GM19025 (cell line): ENCODE data around the gene KHDRBS2.

Experiments
- ATAC-seq: cut with Tn5 transposase; IDR thresholded peaks from one replicate; pipeline ENCODE4 v1.9.1; 2021; ENCODE audit warnings: mild to moderate bottlenecking, low read depth, moderate library complexity; ENCODE audit not compliant: unreplicated experiment

Gene KHDRBS2

DNA sequence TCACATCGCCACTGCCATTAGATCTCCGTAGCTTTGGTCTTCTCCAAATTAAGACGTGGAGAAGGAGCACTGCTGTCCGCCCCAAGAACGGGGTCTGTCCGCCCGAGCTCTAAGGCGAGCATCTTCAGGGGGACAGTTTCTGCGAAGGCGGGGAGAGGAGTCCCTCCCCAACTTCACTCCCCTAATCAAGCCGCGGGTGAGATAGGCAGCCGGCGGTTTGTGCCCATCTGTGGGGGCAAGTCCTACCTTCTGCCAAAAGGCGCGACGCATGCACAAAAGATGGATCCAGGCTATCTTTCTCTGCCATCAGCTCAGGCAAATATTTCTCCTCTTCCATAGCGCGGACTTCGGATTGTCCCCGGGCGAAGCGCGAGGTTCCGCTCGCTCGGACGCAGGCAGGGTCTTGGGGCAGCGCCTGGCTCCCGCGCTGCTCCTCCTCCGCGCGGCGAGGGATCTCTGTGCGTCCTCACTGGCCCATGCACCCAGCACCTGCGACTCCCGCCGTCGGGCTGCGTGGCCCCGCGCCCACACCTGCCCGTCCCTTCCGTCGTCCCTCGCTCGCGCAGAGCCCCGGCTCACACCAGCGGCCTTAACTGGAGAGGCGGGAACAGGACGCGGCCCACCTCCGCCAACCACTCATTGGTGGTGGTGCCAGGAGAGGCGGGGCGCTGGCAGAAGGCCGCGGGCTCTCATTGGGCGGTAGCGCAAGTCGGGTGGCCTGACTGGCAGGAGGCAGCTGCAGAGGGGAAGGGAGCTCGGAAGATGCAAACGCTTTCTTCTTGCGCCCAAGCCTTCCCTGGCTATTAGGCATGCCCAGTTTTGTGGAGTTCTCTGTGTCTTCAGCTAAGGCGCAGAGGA, at the start of gene KHDRBS2:
Gene KHDRBS2, minus strand, starts transcription at position 614 of the 858 bp plus-strand sequence.
- peak; percentile 100 for ATAC-seq

DNA sequence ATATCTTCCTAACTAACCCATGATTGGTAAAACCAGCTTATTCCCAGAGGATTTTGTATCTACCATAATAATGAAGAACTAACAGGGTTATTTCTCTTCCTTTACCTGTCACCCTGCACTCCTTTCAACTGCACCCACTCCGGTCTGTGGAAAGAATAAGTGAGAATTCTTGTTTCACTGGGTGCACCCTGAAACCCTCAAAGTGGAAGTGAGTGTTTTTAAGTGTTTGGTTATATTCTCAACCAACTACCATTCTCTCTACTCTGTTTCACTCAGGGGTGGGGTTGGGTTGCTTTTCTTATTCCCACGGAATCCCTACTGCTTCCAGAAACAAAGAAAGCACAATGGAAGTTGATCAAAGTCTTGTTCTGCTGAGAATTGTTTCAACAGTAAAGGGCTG, 42.6 kb upstream of the KHDRBS2 start:
- no peak for ATAC-seq

DNA sequence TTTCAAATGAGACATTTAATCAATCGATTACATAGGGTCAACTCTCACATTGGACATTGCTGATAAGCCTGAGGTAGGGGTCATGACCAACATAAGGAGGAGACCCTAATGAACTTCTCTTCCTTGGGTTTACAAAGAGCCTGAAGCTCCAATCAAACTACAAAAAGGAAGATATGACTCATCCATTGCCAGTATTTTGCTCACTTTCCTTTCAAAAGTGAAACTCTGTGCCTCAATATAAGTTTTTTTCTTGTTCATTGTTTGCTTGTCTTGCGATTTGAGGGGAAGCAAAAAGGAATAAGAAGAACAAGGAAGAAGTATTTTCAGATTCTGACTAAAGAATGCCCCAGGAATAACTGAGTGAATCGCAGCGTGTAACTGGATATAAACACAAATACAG, 38.8 kb upstream of the KHDRBS2 start:
- ATAC-seq: no peak

DNA sequence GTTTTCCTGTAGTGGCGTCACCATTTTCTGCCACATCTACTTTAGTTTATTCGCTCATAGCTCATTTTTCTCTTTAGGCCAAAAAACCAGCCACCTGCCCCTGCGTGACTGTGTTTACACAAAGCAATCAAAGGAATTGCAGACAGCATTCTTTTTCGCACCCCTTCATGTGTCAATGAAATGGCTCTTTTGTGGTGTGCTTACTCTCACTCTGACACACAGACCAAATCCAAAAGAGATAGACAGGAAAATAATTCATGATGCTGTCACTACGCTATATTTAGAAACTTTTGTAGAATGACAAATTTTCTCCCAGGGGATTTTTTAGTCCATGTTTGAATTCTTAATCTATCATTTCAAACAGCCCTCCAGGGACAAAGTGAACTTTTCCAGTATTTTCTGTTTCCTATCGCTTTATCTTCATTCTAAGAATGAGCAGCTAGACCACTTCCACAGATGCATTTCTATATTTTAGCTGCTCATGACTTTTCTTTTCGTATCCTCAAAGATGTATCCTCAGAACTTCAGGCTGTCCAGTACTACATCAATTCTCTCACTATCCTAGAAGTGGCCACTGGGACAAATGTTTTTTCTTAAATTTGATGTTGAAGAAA, 37.9 kb upstream of the KHDRBS2 start:
- no peak for ATAC-seq

DNA sequence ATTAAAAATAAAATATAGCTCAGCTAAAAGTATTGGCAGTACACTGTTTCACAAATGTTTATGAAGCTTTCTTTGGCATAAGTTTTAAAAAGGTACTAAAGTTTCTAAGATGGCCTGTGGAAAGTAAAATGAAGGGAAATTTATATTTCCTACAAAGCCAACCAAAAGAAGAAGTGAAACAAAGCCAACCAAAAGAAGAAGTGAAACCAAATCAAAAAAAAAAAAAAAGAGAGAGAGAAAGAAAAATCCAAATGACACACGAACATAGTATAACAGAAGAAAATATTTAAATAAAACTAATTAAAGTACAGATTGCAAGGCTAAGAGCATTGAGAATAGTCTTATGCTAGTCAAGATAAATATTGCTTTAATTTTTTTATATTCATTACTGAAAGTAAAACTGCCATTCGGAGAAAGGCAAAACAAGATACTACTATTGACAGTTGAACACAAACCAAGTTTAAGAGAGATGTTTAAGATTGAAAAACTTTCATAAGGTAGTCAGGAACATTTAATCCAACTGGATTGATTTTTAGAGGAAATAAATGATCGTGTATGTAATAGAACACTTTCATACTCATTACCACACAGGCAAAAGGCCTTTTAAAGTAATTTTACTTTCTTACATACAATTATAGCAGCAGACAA, 12.8 kb upstream of the KHDRBS2 start:
- ATAC-seq: peak; percentile 89

DNA sequence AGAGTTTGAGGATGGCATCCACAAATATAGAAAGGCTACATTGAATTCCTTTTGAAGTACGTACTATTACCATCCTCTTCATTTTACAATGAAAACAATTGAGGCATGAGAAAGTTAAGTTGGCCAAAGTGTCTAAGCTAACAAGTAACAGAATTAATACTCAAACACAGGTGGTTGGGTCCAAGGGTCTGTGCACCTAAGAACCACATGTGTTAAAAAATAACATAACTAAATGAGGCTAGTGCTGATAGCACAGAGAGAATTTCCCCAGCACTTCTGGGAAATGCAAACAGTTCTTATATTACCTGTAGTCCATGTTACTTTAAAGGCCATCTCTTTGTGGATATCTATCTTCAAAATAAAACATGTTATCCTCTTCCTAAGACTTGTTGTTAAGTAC, 10.5 kb upstream of the KHDRBS2 start:
- ATAC-seq: no peak

DNA sequence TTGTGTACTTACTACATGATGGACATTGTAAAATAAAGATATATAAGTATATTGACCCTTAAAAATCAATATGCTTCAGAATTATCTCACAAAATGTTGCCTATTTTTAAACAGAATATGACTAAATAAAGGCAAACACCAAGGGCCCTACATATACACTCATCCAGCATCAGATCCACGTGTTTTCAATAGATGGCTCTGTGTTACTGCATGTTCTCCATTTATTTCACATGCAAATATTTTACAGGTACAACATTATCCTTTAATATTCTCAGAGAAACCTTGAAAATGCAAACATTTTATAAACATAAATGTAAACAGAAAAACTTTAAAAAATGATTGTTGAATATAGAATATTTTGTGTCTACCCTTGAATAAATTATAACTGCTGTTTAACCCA, 2.9 kb upstream of the KHDRBS2 start:
- ATAC-seq: no peak

DNA sequence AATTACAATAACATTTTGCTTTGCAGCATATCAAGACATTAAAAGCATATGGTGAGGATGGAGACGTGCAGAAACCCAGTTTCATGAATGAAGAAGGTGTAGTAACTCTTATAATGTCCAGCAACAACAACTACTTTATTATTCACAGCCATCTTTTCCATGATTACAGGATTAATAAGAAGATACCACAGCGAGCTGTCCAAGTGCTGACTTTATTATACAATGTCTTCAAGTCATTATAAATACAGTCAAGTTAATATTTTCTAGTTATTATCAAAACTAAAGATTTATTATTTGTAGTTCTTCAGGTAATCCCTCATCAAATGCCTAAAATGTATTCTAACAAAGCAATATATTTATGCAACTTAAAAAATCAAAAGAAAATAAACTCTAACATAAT, 2.5 kb upstream of the KHDRBS2 start:
- ATAC-seq: no peak

DNA sequence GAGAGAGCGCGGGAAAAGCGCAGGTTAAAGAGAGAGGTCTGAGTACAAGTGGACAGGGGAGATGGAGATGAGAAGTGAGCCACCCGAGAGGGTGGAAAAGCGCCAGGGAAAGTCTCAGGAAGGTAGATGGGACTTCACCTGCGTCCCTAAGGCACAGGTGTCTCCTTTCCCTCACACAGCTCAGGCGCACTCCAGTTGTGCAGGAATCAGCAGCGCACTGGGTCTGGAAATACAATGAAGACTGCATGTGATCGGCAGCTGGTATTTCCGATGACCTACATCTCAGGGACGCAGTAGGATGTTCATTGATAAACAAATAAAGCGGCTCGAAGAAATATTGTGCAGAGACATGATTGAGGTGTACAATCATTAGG, 432 bp upstream of the KHDRBS2 start:
- peak; percentile 6 for ATAC-seq

DNA sequence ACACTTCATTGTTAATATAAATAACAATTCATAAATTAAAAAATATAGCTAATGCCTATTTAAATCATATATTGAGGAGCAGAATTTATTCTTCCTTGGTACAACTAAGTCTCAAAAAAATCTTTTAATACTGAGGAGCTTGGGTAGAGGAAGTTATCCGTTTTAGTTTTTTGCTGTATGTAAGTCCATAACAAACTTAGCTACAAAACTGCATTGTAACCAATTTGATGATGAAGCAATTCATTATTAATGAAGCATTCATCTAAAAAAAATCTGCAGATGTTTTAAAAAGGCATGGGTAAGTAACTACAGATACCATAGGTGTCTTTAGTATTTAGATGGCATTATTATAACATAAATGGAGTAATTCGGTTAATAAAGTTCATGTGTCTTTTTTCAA, 1.3 kb downstream of the KHDRBS2 start:
- ATAC-seq: no peak

DNA sequence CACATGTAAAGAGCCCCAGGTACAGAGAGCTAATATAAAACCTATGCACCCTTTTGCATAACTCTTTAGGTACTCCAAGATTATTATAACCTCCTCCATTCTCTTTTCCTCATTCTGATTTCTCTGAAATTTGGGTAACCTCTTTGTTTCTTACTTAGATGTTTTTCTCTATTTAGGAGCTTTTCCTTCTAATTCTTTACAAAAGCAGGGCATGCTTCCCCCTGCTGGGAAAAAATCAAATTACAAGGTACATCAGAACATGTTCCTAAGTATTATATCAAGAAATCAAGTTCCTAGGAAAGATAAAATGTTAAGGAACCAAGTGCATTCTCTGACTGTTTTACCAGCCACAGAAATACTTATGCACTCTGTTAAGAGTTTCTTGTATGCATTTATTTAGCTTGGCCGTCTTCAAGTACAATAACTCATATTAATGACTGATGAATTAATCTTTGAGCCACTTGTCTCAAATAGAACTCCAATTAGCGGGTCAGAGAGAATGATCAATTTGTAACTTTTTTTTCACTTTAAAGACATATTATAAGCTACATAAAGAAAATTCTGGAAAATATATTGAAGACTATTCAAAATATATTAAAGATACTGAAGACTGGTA, 2.1 kb downstream of the KHDRBS2 start:
- no peak for ATAC-seq

DNA sequence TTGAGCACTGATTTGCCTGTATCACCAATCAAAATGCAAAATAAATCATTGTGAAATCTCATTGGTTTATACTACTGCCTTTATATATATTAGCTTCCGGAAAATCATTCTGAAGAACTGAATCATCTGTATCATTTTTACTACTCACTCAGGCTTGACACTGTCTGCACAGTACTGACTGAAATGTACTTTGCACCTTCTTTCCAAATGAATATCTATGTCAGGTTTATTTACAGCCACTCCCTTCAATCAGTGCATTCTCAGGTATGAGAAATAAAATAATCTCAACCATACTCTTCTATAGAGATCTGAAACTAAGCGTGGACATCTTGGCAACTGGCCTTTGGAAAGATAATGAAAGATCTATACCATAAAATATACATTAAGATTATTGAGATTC, 2.7 kb downstream of the KHDRBS2 start:
- no peak for ATAC-seq

DNA sequence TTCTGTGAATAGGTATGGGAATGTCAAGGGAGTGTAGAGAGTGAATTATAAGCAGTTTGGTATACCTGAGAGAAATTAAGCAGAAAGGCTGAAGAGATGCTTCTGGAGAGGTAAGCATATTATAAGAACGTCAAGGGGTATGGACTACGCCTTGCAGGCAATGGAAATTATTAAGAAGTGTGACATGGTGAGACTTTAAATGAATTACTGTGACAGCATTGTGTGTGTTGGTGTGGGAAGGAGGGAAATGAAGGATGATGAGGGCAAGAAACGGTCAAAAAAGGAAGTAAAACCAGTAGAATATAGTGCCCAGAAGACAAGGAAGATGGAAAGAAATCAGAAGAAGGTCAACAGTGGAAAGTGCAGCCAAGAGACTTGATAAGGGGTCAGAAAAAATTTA, 5.9 kb downstream of the KHDRBS2 start:
- ATAC-seq: no peak

DNA sequence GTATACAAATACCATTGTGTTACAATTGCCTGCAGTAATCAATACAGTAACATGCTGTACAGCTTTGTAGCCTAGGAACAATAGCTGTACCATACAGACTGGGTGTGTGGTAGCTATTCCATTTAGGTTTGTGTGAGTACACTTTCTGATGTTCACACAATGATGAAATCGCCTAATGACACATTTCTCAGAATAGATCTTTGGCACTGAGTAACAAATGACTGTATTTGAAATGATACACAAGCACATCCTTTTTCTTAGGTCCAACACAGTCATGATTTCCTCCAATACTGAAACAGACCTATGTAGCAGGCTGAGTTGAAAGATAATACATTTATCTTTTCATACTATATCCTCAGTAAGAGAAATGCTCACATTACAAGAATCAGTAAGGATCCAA, 13.9 kb downstream of the KHDRBS2 start:
- ATAC-seq: no peak

DNA sequence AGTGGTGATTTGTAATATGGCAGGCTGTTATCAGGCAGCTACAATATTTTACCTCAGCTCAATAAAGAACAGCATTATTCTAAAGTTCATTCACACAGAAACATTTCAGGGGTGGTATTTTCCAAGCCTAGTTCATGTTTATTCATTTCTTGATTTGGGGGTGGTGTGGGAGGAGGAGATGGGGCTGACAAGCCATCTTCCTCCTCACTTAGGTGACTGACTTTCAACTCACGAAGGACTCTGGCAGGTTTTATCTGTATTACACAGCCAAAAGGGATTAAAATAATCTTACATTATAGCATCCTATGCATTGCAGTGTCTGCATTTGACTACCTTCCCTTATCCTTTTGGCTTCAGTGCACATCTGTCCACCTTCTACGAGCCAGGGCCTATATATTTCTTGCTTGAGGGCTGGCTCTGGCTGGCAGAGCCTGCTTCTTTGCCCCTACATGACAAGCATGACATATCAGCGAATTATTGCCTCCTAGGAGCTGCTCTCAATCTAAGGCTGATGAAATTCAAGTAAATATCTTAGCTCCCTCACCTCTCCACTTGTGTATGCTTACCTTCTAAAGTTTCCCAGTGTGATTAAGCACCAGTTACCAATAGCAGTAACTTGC, 20.0 kb downstream of the KHDRBS2 start:
- no peak for ATAC-seq

DNA sequence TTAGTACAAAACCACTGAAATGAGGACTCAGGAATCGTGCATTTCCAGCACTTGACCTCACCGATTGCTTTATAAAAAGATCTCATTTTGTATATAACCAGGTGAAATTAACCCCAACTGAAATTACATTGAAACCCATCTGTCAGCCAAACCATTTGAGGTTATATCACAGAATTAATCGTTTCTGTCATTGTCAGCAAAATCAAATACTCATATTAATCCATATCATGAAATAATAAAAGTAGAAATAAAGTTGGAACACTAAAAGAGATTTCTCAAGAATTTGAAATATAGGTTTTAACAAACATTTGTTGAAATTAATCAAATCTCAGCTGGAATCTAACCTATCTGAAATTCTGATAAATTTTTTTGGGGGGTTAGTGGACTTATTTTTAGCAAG, 23.7 kb downstream of the KHDRBS2 start:
- ATAC-seq: no peak

DNA sequence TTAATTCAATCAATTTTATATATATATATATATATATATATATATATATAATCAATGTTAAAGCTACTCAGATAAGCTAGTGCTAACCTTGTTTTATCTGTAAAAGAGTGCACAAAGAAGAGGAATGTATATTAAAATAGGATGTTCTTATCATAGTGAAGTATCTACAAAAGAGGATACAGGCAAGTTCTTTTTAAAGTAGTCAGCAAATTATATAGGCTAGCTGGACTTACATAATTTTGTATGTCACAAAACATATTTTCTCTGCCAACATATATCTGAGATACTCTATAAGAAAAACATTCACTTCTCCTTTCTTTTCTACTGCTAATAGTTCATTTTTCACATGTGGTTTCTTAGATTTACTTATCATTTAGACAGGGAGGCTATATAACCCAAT, 39.9 kb downstream of the KHDRBS2 start:
- ATAC-seq: no peak

DNA sequence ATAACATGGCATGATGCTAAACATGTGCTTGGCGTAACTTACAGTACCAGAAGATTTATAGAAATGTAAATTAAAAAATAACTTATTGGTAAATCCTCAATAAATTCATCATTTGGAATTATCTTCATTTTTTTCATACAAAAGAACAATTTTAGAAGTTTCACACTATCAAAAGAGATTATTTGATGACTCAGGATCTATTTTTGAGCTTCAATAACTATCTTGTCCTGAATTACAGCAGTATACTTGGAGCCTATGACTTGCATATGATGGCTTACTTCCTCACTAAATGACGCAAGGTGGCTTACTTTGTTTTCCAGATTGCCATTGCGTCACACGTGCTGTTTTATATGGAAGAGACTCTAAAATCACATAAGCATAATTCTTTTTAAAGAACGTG, 49.2 kb downstream of the KHDRBS2 start:
- ATAC-seq: no peak

DNA sequence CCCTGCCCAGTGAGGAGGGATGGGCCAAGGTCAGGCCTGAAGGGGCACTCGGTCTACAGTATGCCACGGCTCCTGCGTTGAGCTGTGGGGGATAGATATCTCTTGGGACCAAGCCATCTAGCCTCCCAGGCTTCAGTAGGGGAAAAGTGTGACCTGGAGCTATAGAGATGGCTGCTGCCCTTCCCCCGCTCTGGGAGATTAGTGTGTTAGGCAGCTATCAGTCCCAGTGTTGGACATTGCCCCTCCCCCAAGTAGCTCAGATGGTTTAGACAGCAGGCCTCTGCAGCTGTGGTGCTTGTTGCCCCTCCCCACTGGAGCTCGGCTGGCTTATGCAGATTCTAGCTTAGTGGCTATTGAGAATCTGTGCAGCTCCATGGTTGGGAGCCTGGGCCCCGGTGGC, 56.8 kb downstream of the KHDRBS2 start:
- ATAC-seq: no peak

DNA sequence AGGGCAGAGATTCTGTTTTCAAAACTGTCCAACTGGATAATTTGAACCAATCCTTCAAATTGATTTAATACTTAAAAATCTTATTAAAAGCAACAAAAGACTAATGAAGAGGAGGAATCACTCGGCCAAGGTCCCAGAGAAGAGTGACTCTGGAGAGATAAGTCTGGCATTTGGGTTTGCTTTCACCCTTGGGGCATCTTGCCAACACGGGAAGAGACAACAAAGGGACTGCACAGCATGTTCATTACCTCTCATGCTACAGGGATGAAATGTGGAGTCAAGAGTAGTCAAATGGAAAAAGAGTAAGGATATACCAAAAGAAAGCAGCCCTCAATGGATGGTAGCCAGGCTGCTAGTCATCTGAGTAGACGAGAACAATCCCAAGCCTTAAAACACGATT, 68.2 kb downstream of the KHDRBS2 start:
- ATAC-seq: no peak

DNA sequence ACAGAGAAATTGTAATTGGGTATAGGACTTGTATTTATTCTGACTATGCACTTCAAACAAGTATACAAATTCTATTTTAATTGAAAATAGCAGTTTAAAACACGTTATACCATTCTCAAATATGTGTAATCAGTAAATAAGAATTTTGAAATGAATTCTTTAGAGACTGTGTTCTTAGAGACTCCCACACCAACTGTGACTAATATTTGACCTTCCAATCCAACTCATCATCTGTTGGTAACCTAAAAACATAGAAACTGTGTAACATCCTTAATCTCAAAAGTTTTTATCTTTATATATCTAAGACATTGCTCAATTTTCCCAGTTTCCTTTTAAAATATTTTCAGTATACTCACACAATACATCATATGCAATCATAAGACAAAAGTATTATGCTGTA, 83.9 kb downstream of the KHDRBS2 start:
- no peak for ATAC-seq
